Fibroblast of skin of right quadriceps (primary cell): ENCODE measurements around the gene FSHR.

Source experiments
- DNase-seq: peaks from one replicate; pipeline ENCODE4 v3.0.0-alpha.2; 2013

The FSHR gene

GRCh38 chr2:48952143-48952542, 202.2 kb downstream of the FSHR start:
- no peak for DNase-seq

GRCh38 chr2:48948400-48949125, 205.8 kb downstream of the FSHR start:
- DNase-seq: no peak

GRCh38 chr2:48946449-48947048, 207.8 kb downstream of the FSHR start:
- peak; percentile 54 for DNase-seq

- peak; percentile 55 for DNase-seq
Measured at GRCh38 chr2:48944956-48945355, 209.4 kb downstream of the FSHR start.

GRCh38 chr2:48943436-48943835, 210.9 kb downstream of the FSHR start:
- DNase-seq: peak; percentile 18

GRCh38 chr2:48941908-48942307, 212.4 kb downstream of the FSHR start:
- DNase-seq: no peak

GRCh38 chr2:48941456-48941855, 212.9 kb downstream of the FSHR start:
- no peak for DNase-seq

- DNase-seq: peak; percentile 61
Measured at GRCh38 chr2:48940606-48941005, 213.7 kb downstream of the FSHR start.

- DNase-seq: no peak
Measured at GRCh38 chr2:48939232-48939631, 215.1 kb downstream of the FSHR start.

GRCh38 chr2:48938231-48938630, 216.1 kb downstream of the FSHR start:
- DNase-seq: no peak

- DNase-seq: no peak
Measured at GRCh38 chr2:48934807-48935206, 219.5 kb downstream of the FSHR start.

- no peak for DNase-seq
Measured at GRCh38 chr2:48933828-48934497, 220.4 kb downstream of the FSHR start.

GRCh38 chr2:48932667-48933066, 221.6 kb downstream of the FSHR start:
- no peak for DNase-seq

GRCh38 chr2:48929571-48930301, 224.6 kb downstream of the FSHR start:
- DNase-seq: no peak

- no peak for DNase-seq
Measured at GRCh38 chr2:48927355-48927754, 227.0 kb downstream of the FSHR start.

GRCh38 chr2:48915884-48916283, 238.4 kb downstream of the FSHR start:
- no peak for DNase-seq

GRCh38 chr2:48915227-48915626, 239.1 kb downstream of the FSHR start:
- no peak for DNase-seq

- DNase-seq: no peak
Measured at GRCh38 chr2:48914477-48915089, 239.7 kb downstream of the FSHR start.
